Measurements from ENCODE around the gene ZFAND2A.
"Not testable (repeated sequence)": the region's sequence is repeated elsewhere in the genome, so short reads cannot be mapped to it uniquely, and the experiment has no call there.

Gene ZFAND2A

DNA sequence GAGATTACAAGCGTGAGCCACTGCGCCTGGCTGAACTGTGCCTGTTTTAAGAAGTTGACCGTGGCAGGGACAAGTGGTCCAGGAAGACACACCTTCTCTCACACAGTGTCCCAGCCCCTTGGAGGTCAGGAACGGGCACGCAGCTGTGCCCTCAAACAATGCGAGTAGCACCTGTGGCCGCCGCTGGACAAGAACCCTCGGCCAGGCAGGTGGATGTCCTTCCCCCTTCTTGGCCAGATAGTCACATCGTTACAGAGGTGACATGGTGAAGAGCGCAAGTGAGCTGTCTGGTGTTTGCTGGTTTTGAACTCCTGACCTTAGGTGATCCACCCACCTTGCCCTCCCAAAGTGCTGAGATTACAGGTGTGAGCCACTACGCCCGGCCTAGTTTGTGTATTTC, 8.8 kb downstream of the ZFAND2A start:
- TF ChIP-seq, protein P1, sequence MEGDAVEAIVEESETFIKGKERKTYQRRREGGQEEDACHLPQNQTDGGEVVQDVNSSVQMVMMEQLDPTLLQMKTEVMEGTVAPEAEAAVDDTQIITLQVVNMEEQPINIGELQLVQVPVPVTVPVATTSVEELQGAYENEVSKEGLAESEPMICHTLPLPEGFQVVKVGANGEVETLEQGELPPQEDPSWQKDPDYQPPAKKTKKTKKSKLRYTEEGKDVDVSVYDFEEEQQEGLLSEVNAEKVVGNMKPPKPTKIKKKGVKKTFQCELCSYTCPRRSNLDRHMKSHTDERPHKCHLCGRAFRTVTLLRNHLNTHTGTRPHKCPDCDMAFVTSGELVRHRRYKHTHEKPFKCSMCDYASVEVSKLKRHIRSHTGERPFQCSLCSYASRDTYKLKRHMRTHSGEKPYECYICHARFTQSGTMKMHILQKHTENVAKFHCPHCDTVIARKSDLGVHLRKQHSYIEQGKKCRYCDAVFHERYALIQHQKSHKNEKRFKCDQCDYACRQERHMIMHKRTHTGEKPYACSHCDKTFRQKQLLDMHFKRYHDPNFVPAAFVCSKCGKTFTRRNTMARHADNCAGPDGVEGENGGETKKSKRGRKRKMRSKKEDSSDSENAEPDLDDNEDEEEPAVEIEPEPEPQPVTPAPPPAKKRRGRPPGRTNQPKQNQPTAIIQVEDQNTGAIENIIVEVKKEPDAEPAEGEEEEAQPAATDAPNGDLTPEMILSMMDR (IDR thresholded peaks at IDR 0.05; ENCODE audit: control insufficient read depth, insufficient read depth, low read depth, low read length, missing control alignments): no peak
- no peak for DNase-seq (ENCODE audit: low read depth)
- no peak overlapping the region for H3K4me3 ChIP-seq (ENCODE audit: control insufficient read depth, low read depth, low read length)

DNA sequence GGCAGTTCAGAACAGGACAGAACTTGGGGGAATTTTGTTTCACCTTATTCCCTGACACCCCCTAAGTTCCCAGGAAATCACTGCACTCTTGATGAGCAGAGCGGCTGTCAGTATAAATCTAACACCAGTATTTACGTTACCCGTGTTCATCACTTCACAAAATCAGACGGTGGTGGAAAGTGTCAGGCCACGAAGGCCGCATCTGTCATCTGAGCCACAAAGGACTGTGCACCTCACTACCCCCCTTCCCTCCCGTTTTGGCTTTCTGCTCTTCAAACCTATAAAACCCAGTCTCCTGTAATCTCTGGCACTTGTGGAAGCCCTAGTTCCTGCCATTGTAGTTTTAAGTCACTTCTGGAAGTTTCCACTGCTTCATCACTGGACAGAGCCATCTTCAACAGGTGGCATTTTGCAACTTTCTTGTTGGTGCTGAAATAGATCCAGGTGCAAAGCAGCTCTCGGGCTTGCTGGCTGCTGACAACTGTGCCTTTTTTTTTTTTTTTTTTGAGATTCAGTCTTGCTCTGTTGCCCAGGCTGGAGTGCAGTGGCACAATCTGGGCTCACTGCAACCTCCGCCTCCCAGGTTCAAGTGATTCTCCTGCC, 9.5 kb downstream of the ZFAND2A start:
- no peak overlapping the region for H3K4me3 ChIP-seq (ENCODE audit: control insufficient read depth, low read depth, low read length)
- no peak for DNase-seq (ENCODE audit: low read depth)
- TF ChIP-seq, protein P1 (IDR thresholded peaks at IDR 0.05; ENCODE audit: control insufficient read depth, insufficient read depth, low read depth, low read length, missing control alignments): no peak

DNA sequence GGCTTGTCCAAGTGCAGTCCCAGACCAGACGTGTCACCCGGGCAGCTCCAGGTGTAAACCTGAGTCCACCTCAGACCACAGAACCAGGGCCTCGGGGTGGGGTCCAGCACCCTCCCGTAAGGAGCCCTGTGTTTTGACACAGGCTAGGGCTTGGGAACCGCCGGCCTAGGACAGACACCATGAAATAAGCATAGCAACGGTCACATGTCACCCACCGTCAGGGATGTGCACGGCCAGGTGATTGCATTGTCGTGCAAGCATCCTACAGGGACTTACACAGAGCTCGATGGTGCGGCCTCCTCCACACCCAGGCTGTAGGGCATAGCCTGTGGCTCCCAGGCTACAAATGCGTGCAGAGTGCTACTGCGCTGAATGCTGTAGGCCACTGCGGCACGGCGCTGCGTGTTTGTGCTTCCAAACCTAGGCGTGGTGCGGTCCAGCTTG, 10.6 kb downstream of the ZFAND2A start:
- TF ChIP-seq, protein P1 (IDR thresholded peaks at IDR 0.05; ENCODE audit: control insufficient read depth, insufficient read depth, low read depth, low read length, missing control alignments): no peak
- H3K4me3 ChIP-seq (ENCODE audit: control insufficient read depth, low read depth, low read length): no peak overlapping the region
- no peak for DNase-seq (ENCODE audit: low read depth)

DNA sequence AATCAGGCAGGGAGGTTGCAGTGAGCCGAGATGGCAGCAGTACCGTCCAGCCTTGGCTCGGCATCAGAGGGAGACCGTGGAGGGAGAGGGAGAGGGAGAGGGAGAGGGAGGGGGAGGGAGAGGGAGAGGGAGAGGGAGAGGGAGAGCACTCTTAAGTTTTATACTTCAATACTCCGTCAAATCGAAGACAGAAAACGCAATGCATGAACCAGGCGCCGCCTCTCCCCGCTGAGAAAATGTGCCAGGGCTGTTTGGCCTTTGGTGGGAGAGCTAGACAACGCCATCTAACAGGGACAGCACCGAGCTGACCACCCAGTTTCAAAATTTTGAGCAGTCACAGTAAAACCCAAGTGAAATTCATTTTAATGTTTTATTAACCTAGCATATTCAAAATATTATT, 12.1 kb downstream of the ZFAND2A start:
- H3K4me3 ChIP-seq (ENCODE audit: control insufficient read depth, low read depth, low read length); DNase-seq (ENCODE audit: low read depth): not testable (repeated sequence)

DNA sequence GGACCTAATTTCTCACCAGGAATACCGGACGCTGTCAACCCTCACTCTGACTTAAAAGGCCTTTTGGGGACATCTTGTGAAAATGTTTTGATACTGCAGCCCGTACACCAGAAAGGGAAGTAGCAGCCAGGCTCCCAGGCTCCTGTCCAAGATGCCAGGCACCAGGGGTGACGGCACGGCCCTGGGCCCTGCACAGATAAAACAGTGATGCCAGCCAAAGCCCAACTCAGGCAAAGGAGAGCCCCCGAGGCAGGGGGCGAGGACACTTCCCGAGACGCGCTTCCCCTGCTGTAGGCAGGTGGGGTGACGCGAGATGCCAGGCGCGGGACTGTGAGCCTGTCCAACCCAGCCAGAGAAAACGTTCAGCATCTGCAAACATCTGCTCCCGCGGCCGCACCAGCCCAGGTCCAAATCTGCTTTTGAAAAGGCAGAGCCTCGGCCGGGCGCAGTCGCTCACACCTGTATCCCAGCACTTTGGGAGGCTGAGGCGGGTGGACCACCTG, 15.7 kb downstream of the ZFAND2A start:
- no peak for DNase-seq (ENCODE audit: low read depth)
- H3K4me3 ChIP-seq (ENCODE audit: control insufficient read depth, low read depth, low read length): no peak overlapping the region
- TF ChIP-seq, protein P1 (IDR thresholded peaks at IDR 0.05; ENCODE audit: control insufficient read depth, insufficient read depth, low read depth, low read length, missing control alignments): peak; percentile 34

DNA sequence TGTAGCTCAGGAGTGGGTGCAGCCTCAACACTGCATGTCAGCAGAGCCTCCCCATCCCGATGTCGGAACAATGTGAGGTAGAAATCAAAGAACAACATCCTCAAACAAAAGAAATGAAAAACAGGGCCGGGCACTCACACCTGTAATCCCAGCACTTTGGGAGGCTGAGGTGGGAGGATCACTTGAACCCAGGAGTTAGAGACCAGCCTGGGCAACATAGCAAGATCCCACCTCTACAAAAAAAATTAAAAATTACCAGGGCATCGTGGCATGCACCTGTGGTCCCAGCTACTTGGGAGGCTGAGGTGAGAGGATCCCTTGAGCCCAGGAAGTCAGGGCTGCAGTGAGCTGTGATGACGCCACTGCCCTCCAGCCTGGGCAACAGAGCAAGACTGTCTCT, 17.0 kb downstream of the ZFAND2A start:
- not testable (repeated sequence) for H3K4me3 ChIP-seq (ENCODE audit: control insufficient read depth, low read depth, low read length); DNase-seq (ENCODE audit: low read depth)

DNA sequence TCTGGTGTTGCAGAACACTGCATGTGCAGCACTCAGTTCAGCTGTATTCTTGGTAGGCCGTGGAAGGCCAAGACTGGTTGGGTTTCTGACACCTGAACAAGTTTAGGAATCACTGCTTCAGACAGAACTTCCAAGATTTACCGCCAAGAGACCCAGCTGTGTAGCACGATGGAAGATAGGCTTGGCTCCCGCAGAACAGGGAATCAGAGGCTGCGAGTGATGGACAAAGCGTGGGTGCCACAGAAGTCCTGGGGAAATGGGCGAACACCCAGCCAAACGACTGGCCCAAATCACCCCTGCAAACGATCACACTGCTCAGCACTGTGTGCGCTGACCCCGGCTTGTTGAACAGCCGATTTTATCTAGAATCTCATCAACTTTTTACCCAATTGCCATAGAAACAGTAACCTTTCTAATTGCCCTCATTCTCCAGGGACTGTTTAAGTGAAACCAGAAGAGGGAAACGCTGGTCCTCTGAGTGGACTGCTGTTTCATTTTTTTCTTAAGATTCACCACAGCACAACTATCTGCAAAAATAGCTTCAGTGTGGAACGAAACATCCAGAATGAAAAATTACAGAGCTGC, 17.9 kb downstream of the ZFAND2A start:
- DNase-seq (ENCODE audit: low read depth): no peak
- H3K4me3 ChIP-seq (ENCODE audit: control insufficient read depth, low read depth, low read length): no peak overlapping the region
- TF ChIP-seq, protein P1 (IDR thresholded peaks at IDR 0.05; ENCODE audit: control insufficient read depth, insufficient read depth, low read depth, low read length, missing control alignments): no peak
